OCI-LY1 (cell line): ENCODE results near the gene UPK3A.

ENCODE experiments used
- H2AFZ ChIP-seq: fragments of 200-600 bp; sonication (generic), shearing (Covaris generic); 2 replicates; pipeline ENCODE4 v1.6.0; 2014; ENCODE audit warnings: antibody characterized with exemption, mild to moderate bottlenecking, low read length
- H3F3A ChIP-seq: fragments of 200-600 bp; sonication (generic), shearing (Covaris generic); 2 replicates; pipeline ENCODE4 v1.6.0; 2014; ENCODE audit warnings: mild to moderate bottlenecking, antibody characterized with exemption, low read length, moderate library complexity; ENCODE audit not compliant: insufficient read depth
- H3K27ac ChIP-seq: fragments of 200-600 bp; sonication (generic); 2 replicates; pipeline ENCODE4 v1.5.1; 2014; ENCODE audit warnings: low read length, mixed run types, mild to moderate bottlenecking, low read depth; ENCODE audit not compliant: poor library complexity, severe bottlenecking
- H3K27me3 ChIP-seq: fragments of 200-600 bp; sonication (generic); 2 replicates; pipeline ENCODE4 v1.6.0; 2014; ENCODE audit warnings: antibody characterized with exemption, mild to moderate bottlenecking, low read length, moderate library complexity; ENCODE audit not compliant: insufficient read depth
- H3K36me3 ChIP-seq: fragments of 200-600 bp; sonication (generic); 2 replicates; pipeline ENCODE4 v1.6.1; 2014; ENCODE audit warnings: mild to moderate bottlenecking, antibody characterized with exemption, low read length, moderate library complexity, mixed read lengths; ENCODE audit not compliant: insufficient read depth
- H3K4me1 ChIP-seq: fragments of 200-600 bp; sonication (generic); 2 replicates; pipeline ENCODE4 v1.5.1; 2014; ENCODE audit warnings: mild to moderate bottlenecking, low read length, moderate library complexity; ENCODE audit not compliant: insufficient read depth, severe bottlenecking
- H3K4me2 ChIP-seq: fragments of 200-600 bp; sonication (generic), shearing (Covaris generic); 2 replicates; pipeline ENCODE4 v1.6.1; 2014; ENCODE audit warnings: low read length
- H3K4me3 ChIP-seq: fragments of 200-600 bp; sonication (generic); 2 replicates; pipeline ENCODE4 v1.5.1; 2014; ENCODE audit warnings: low read length, low read depth, mild to moderate bottlenecking, mixed read lengths; ENCODE audit not compliant: poor library complexity, severe bottlenecking
- H3K79me2 ChIP-seq: fragments of 200-600 bp; shearing (Covaris generic); 2 replicates; pipeline ENCODE4 v1.6.1; 2016; ENCODE audit warnings: mixed run types, low read length, mixed read lengths; ENCODE audit not compliant: insufficient read depth
- H3K9ac ChIP-seq: fragments of 200-600 bp; sonication (generic), shearing (Covaris generic); 2 replicates; pipeline ENCODE4 v1.6.1; 2014; ENCODE audit warnings: mild to moderate bottlenecking, low read length, mixed read lengths
- H3K9me2 ChIP-seq: fragments of 200-600 bp; sonication (generic), shearing (Covaris generic); 2 replicates; pipeline ENCODE4 v1.6.1; 2014; ENCODE audit warnings: low read depth, mild to moderate bottlenecking, low read length, mixed read lengths
- H3K9me3 ChIP-seq: fragments of 200-600 bp; shearing (Covaris generic); 2 replicates; pipeline ENCODE4 v1.6.1; 2014; ENCODE audit warnings: low read length, mixed read lengths
- H4K20me1 ChIP-seq: fragments of 200-600 bp; sonication (generic), shearing (Covaris generic); 2 replicates; pipeline ENCODE4 v1.6.0; 2016; ENCODE audit warnings: mild to moderate bottlenecking, low read length; ENCODE audit not compliant: insufficient read depth
- EZH2 ChIP-seq: fragments of 200-600 bp; sonication (generic), shearing (Covaris generic); IDR thresholded peaks from 2 replicates; pipeline ENCODE4 v1.8.0; 2017; ENCODE audit warnings: borderline replicate concordance, mixed run types, mild to moderate bottlenecking, antibody characterized with exemption, low read length, moderate library complexity, mixed read lengths
- TF ChIP-seq, protein P1 (sequence below): fragments of 200-600 bp; sonication (generic), shearing (Covaris generic); IDR thresholded peaks from 2 replicates; pipeline ENCODE4 v1.5.1; 2017; ENCODE audit warnings: mild to moderate bottlenecking, antibody characterized with exemption, low read length, moderate library complexity, mixed read lengths

Gene UPK3A

DNA sequence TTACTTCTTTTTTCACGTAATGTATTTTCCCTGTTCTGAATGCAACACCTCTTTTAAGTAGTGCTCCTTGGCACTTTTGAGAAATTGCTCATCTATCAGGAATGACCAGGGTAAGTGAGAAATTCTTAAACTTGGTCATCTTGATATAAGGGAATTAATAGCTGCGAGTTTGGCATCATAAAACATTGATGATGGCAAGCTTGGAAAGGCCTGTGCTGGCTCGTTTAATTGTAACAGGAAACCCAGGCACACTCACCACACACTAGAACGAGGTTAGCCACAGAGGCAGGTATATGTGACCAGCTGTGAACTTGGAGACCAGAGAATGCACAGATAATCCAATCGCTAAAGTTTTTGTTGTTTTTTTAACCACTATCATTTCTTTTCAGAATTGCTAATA lies 49.3 kb downstream of the UPK3A start:
- H3K79me2 ChIP-seq, result no peaks in the 10 kb centered on the region
- H3K4me1 ChIP-seq, result no peaks in the 10 kb centered on the region
- no peak overlapping the region for H3K4me3 ChIP-seq
- H3K27ac ChIP-seq, result no peak overlapping the region
- no peak overlapping the region for H3K9ac ChIP-seq
- TF ChIP-seq, protein P1, sequence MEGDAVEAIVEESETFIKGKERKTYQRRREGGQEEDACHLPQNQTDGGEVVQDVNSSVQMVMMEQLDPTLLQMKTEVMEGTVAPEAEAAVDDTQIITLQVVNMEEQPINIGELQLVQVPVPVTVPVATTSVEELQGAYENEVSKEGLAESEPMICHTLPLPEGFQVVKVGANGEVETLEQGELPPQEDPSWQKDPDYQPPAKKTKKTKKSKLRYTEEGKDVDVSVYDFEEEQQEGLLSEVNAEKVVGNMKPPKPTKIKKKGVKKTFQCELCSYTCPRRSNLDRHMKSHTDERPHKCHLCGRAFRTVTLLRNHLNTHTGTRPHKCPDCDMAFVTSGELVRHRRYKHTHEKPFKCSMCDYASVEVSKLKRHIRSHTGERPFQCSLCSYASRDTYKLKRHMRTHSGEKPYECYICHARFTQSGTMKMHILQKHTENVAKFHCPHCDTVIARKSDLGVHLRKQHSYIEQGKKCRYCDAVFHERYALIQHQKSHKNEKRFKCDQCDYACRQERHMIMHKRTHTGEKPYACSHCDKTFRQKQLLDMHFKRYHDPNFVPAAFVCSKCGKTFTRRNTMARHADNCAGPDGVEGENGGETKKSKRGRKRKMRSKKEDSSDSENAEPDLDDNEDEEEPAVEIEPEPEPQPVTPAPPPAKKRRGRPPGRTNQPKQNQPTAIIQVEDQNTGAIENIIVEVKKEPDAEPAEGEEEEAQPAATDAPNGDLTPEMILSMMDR, result no peak
- TF ChIP-seq EZH2, result no peak
- no peak overlapping the region for H2AFZ ChIP-seq
- H4K20me1 ChIP-seq, result no peaks in the 10 kb centered on the region
- no peaks in the 10 kb centered on the region for H3F3A ChIP-seq
- no peaks in the 10 kb centered on the region for H3K9me3 ChIP-seq
- no peak overlapping the region for H3K4me2 ChIP-seq
- H3K36me3 ChIP-seq, result peaks cover 43% of the 10 kb centered on the region
- H3K27me3 ChIP-seq, result no peaks in the 10 kb centered on the region
- H3K9me2 ChIP-seq, result no peaks in the 10 kb centered on the region

DNA sequence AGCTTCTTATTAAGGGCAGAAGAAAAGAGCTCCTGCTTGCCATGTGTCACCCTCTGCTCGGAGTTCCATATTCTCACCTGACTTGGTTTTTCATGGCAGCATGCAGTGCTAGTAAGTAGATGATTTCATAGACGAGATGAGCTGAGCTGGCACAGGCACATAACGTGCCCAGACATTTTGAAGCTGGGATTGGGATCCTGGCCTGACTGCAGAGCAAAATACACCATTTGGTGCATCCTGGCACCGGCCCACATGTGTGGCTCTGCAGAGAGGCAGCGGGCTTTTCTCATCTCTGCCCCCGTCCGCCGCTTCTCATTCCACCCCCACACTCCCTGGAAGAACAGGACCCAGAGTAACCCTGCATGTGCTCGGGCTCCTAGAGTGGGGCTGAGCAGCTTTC lies 49.8 kb downstream of the UPK3A start:
- Histone ChIP-seq H3F3A (no peaks in the 10 kb centered on the region), H4K20me1 (no peaks in the 10 kb centered on the region), H3K4me2 (no peak overlapping the region), H3K9me2 (no peaks in the 10 kb centered on the region), H3K4me3 (no peak overlapping the region), H2AFZ (no peak overlapping the region), H3K27ac (no peak overlapping the region), H3K79me2 (no peaks in the 10 kb centered on the region), H3K4me1 (no peaks in the 10 kb centered on the region), H3K9ac (no peak overlapping the region), H3K9me3 (no peaks in the 10 kb centered on the region), H3K36me3 (peaks cover 41% of the 10 kb centered on the region), H3K27me3 (no peaks in the 10 kb centered on the region)
- TF ChIP-seq, protein P1, result no peak
- TF ChIP-seq EZH2, result no peak

DNA sequence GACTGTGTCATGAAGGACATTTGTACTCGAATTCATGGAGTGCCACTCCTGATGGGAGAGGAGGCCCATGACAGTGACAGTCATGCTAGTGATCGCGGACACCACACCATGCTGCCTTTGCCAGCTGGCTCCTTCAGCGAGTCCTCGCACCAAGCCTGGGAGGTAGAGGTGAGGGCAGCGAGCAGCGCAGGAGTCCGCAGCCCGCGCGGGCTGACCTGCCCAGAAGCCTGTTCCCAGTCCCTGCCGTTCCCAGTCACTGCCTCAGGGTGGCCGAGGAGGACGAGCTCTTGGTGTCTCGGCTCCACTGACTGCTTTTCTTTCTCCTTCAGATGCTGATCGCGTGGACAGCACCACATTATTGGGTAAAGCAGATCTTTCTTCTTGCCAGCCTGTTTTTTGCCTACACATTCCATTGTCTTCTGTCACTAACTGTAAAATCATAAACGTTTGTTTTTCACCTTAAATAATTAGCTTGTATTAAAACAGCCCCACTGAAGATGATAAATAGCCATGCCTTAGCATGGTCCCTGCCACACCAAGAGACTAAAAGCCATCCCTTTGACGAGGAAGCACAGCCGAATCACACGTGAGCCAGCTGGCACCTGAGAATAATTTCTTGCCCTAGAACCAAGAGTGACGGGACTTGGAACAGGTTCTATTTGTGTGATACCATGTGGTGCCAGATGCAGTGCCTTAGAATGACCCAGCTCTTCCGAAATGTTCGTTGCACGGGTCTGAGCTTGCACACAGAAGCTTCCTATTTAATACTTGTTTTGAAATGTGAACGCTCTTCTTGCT lies 50.5 kb downstream of the UPK3A start:
- Histone ChIP-seq H3K4me3 (no peak overlapping the region), H3K27me3 (no peaks in the 10 kb centered on the region), H2AFZ (no peak overlapping the region), H3K36me3 (peaks cover 41% of the 10 kb centered on the region), H3K9me3 (no peaks in the 10 kb centered on the region), H3K27ac (no peak overlapping the region), H3K4me1 (no peaks in the 10 kb centered on the region), H3K9me2 (no peaks in the 10 kb centered on the region), H3K79me2 (no peaks in the 10 kb centered on the region), H3F3A (no peaks in the 10 kb centered on the region), H3K9ac (no peak overlapping the region), H3K4me2 (no peak overlapping the region), H4K20me1 (no peaks in the 10 kb centered on the region)
- TF ChIP-seq, protein P1, result no peak
- no peak for TF ChIP-seq EZH2
